ENCODE data around the gene VSTM2L.

Gene VSTM2L

DNA sequence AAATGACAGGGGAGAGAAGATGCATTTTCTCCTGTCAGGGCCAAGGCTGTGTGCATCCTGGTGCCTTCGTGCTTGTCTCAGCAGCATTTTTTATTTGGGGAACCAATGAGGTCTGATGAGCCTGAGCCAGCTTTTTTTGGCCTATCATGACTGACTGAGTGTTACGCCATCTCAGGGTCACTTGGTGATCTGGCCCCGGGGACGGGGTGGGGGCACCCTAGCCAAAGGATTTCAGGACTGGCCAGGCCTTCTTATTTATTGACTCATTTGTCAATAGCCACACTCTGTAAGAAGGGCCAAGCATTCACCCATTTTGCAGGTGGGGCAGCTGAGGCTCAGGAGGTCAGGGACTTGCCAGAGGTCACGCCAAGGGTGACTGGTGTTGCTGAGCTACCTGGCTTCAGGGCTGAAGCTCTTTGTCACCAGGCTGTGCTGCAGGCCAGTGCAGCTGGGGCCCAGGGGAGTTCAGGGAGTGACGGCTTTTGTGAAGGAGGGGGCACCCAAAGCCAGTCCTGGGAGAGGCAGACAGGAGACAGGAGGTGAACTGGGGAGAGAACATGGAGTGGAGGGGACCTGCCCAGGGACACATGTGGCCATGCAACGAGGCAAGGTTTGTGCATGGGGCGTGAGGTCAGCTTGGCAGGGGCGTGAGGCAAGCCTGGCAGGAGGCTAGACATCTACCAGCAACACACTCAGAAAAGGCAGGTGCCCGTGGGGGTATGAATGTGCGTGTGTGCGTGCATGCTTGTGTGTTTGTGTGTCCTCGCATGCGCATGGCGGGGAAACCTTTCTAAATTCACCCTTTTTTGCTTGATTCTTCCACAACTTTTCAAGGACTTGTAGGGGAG is 31.1 kb downstream of the VSTM2L start:
- no peak for TF ChIP-seq JUND (IDR thresholded peaks at IDR 0.05; ENCODE audit: low read depth)
- no peak for DNase-seq (ENCODE audit: low read depth in 1 of 2, low spot score in 1 of 2)
- in situ Hi-C loops (cut with HindIII; ENCODE audit: low pct_unique_long_range_greater_than_20kb, low sequenced_read_pairs) = no loop called here

DNA sequence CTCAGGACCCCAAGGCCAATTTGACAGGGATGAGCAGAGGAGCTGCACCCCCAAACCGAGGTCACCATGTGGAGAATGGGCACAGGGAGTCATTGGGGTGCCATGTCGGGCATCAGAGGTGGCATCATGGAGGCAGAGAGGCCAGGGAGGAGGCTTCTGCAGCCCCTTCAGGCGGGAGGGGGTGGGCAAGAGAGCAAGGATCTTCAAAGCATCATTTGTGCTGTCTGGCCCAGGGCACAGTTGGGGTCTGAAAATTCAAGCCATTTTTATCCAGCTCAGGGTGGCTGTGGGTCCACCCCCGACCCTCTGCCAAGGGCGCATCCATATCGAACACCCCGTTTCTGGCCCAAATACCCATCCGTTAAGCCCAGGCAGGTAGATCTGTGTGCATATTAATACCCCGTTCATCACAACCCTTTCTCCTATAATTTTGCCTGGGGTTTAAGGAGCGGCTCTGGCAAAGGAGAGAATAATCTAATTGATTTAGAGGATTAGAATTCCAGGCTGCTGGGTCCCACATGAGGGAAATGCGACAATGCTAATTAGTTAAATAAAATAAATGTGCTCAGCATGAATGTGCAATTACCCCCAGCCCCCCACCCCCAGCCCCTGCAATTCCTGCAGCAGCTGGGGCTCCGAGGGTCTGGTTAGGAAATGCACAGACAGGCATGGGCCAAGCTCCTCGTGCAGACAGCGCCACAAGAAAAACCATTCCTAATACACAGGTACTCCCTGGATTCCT is 31.9 kb downstream of the VSTM2L start:
- TF ChIP-seq JUND (IDR thresholded peaks at IDR 0.05; ENCODE audit: low read depth) = no peak
- no peak for DNase-seq (ENCODE audit: low read depth in 1 of 2, low spot score in 1 of 2)
- in situ Hi-C loops (cut with HindIII; ENCODE audit: low pct_unique_long_range_greater_than_20kb, low sequenced_read_pairs) = no loop called here

DNA sequence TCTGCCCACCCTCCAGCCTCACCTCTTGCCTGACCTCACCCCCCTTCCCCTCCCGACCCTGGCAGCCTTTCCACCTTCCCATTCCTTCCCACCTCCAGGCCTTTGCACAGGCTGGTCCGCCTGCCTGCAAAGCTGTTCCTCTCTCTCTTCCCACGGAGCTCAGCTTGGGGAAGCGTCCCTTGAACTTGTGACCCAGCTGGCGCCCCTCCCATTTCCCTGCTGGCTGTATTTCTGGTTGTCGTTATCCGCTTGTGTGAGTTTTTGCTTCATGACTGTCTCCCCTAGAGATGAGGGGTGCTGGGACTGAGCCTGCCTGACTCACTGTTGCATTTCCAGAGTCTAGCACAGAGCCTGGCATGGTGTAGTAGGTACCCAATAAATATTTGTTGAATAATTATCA is 32.5 kb downstream of the VSTM2L start:
- in situ Hi-C loops (cut with HindIII; ENCODE audit: low pct_unique_long_range_greater_than_20kb, low sequenced_read_pairs) = no loop called here
- no peak for DNase-seq (ENCODE audit: low read depth in 1 of 2, low spot score in 1 of 2)

DNA sequence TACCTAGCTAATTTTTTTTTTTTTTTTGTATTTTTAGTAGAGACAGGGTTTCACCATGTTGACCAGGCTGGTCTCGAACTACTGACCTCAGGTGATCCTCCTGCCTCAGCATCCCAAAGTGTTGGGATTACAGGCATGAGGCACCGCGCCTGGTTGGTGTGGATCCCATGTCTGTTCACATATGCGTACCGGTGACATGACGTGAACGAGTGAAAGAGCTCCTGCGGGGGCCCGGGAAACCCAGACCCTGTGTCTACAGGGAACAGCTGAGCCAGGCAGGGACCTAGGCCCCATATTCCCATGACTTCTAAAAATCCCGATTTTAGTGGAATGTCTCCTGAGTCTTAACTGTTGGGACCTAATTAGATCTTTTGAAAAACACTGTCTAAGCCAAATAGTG is 33.1 kb downstream of the VSTM2L start:
- no peak for TF ChIP-seq JUND (IDR thresholded peaks at IDR 0.05; ENCODE audit: low read depth)
- in situ Hi-C loops (cut with HindIII; ENCODE audit: low pct_unique_long_range_greater_than_20kb, low sequenced_read_pairs) = no loop called here
- no peak for DNase-seq (ENCODE audit: low read depth in 1 of 2, low spot score in 1 of 2)

More for the DNA sequence above, 32.5 kb downstream of the VSTM2L start:
- no peak for TF ChIP-seq JUND (IDR thresholded peaks at IDR 0.05; ENCODE audit: low read depth)

DNA sequence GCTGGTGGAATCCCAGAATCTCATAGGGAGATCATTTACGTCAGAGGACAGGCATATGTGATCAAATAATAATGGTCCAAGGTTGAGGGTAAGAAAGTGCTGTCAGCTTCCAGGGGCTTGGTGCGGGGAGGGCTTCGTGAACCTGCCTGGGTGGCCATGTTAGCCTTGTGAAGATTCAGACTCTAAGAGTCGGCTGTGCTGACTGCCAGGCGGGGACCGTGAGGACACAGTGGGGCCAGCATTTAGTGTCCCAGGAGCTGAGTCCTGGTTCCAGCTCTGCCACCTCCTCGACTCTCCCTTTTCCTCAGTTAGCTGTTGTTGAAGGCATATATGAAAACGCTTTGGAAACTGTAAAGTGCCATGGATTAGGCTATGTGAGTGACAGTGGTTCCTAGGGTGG is 33.5 kb downstream of the VSTM2L start:
- in situ Hi-C loops (cut with HindIII; ENCODE audit: low pct_unique_long_range_greater_than_20kb, low sequenced_read_pairs) = no loop called here
- TF ChIP-seq JUND (IDR thresholded peaks at IDR 0.05; ENCODE audit: low read depth) = no peak
- no peak for DNase-seq (ENCODE audit: low read depth in 1 of 2, low spot score in 1 of 2)

DNA sequence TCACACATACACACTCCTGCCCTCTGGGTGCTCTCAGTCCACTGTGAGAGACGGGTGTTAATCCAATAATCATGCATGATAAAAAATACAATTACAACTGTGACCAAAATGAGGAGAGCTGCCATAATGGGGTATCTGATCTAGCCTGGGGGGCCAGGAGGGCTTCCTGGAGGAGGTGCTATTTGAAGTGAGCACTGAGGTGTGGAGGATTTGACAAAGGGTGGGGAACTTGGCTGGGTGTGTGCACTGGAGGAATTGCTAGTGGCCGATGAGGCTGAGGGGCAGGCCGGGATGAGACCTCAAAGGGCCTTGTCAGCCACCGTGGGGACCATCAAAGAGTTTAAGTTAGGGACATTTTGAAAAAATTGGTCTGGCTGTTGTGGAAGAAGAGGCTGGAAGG is 34.8 kb downstream of the VSTM2L start:
- no peak for TF ChIP-seq JUND (IDR thresholded peaks at IDR 0.05; ENCODE audit: low read depth)

DNA sequence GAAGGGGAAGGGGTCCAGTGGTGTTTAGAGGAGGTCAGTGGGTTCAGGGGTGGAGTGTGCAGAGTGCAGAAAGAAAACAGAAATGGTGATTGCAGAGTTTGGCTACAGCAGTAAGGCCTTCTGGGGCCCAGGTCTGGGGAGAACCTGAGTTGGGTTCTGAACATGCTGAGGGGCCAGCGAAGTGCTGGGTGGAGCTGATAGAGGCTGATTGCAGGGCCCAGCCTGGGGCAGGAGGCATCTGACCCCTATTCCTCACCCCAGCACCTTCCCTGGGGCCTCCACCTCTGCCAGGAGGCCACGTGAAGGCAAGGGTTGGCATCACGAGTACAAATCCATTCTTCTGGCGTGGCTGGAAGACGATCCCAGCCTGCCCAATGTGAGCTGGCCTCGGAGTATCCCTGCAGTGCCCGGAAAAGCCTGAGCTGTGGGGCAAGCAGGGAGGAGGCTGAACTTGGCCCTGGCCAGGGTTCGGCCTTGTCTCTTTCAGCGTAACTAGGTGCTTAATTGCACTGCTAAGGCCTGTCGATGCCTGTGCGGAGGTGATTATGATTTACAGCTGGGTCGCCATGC is 35.3 kb downstream of the VSTM2L start:
- in situ Hi-C loops (cut with HindIII; ENCODE audit: low pct_unique_long_range_greater_than_20kb, low sequenced_read_pairs) = no loop called here
- no peak for TF ChIP-seq JUND (IDR thresholded peaks at IDR 0.05; ENCODE audit: low read depth)
- DNase-seq (ENCODE audit: low read depth in 1 of 2, low spot score in 1 of 2) = no peak

More for the DNA sequence above, 34.8 kb downstream of the VSTM2L start:
- in situ Hi-C loops (cut with HindIII; ENCODE audit: low pct_unique_long_range_greater_than_20kb, low sequenced_read_pairs) = no loop called here
- no peak for DNase-seq (ENCODE audit: low read depth in 1 of 2, low spot score in 1 of 2)

DNA sequence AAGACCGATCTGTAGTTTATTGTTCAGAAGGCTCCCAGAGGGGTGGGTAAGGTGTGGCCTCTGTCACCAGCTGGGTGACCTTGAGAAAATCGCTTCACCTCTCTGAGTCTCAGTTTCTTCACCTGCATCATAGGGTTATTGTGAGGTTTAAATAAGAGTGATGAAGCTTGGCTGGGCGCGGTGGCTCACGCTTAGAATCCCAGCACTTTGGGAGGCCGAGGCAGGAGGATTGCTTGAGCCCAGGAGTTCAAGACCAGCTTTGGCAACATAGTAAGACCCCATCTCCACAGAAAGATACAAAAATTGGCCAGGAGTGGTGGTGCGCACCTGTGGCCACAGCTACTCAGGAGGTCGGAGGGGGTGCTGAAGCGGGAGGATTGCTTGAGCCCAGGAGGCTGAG is 36.0 kb downstream of the VSTM2L start:
- no peak for TF ChIP-seq JUND (IDR thresholded peaks at IDR 0.05; ENCODE audit: low read depth)
- in situ Hi-C loops (cut with HindIII; ENCODE audit: low pct_unique_long_range_greater_than_20kb, low sequenced_read_pairs) = no loop called here
- no peak for DNase-seq (ENCODE audit: low read depth in 1 of 2, low spot score in 1 of 2)

DNA sequence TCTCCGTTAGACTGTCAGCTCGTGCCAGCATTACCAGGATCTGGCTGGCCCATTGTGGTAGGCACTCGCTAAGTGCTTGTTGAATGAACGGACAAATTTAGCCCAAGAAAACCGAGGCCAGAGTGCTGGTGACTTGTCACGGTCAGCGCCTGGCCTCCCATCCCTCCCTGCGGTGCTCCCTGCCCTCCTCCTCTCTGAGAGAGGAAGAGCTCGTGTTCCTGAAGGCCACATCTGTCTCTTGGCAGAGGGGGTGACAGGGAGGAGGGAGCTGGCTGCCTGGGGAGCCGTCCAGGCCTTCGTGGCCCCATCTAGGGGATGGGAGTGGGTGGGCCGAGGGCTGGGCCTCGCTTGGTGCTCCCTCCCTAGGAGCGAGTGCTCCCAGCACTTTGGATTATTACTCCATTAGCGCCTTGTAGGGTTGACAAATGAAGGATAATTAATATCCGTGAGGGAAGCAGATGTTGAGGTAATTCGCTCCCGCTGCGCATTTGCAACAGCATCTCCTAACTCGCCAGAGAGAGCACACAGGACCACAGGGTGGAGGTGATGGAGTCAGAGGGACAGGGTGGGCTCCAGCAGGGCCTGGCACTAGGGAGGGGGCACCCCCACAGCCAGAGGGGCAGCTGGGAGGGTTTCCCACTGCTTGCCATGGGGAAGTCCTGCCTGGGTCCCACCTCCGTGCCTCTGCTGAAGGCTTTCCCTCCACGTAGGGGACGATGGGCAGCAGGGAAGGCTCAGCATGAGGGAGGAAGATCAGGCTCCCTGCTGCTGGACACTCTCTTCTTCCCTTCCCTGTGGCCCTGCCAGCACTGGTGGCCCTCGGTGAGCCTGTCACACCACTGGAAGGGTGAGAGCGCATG is 37.0 kb downstream of the VSTM2L start:
- in situ Hi-C loops (cut with HindIII; ENCODE audit: low pct_unique_long_range_greater_than_20kb, low sequenced_read_pairs) = no loop called here
- no peak for TF ChIP-seq JUND (IDR thresholded peaks at IDR 0.05; ENCODE audit: low read depth)
- DNase-seq (ENCODE audit: low read depth in 1 of 2, low spot score in 1 of 2) = no peak

DNA sequence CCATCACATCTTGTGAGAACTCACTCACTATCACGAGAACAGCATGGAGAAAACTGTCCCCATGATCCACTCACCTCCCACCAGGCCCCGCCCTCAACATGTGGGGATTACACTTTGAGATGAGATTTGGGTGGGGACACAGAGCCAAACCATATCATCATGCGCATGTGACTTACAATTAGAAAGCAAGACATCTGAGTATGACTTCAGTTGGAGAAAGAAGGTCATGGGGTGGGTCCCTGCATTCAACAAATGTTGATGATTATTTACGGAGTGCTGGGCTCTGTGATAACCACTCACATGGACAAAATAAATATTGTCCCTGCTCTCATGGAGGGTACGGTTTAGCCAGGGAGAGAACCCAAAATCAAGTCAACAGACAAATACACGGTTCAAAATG is 37.9 kb downstream of the VSTM2L start:
- in situ Hi-C loops (cut with HindIII; ENCODE audit: low pct_unique_long_range_greater_than_20kb, low sequenced_read_pairs) = no loop called here
- no peak for DNase-seq (ENCODE audit: low read depth in 1 of 2, low spot score in 1 of 2)
- no peak for TF ChIP-seq JUND (IDR thresholded peaks at IDR 0.05; ENCODE audit: low read depth)

DNA sequence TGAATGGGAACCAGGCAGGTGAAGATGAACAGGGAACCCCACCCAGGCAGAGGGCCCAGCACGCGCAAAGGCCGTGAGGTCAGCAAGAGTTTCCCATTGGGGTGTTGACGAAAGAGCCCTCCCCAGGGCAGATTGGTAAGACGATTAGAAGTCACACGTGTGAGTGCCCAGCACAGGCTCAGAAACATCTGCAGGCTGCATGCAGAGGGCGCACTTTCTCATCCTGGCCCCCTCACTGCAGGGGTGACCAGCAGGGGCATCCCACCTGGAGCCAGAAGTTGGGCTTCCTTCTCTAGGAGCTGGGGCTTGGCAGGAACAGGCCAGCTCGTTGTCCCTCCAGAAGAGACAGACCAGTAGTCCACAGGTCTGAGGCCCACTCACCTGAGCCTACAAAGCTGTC is 38.4 kb downstream of the VSTM2L start:
- TF ChIP-seq JUND (IDR thresholded peaks at IDR 0.05; ENCODE audit: low read depth) = no peak
- in situ Hi-C loops (cut with HindIII; ENCODE audit: low pct_unique_long_range_greater_than_20kb, low sequenced_read_pairs) = no loop called here
- DNase-seq (ENCODE audit: low read depth in 1 of 2, low spot score in 1 of 2) = peak in 1 of 2 experiments; percentile 44

DNA sequence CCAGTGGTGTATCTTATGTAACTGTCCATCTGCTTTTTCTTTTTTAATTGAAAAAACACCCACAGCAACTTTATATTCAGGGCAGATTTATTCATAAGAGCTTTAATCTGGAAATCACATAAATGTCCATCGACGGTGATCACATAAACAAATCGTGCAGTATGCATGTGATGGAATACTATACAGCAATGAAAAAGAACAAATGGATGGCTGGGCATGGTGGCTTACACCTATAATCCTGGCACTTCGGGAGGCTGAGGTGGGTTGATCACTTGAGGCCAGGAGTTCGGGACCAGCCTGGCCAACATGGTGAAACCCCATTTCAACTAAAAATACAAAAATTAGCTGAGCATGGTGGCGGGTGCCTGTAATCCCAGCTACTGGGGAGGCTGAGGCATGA is 39.1 kb downstream of the VSTM2L start:
- in situ Hi-C loops (cut with HindIII; ENCODE audit: low pct_unique_long_range_greater_than_20kb, low sequenced_read_pairs) = no loop called here
- DNase-seq (ENCODE audit: low read depth in 1 of 2, low spot score in 1 of 2) = no peak

More for the DNA sequence above, 39.1 kb downstream of the VSTM2L start:
- TF ChIP-seq JUND (IDR thresholded peaks at IDR 0.05; ENCODE audit: low read depth) = no peak
